HEK293 (cell line): Measurements from ENCODE around the gene ZNF616.

Source experiments
- CTCF ChIA-PET: fragments of 350-600 bp; formaldehyde crosslinking; extraction: SDS; loops from one replicate; lab custom pipeline; 2021; ENCODE audit warnings: antibody characterized with exemption; lab: Yijun Ruan, JAX
- POLR2A ChIA-PET: fragments of 300-600 bp; formaldehyde crosslinking; extraction: SDS; loops from one replicate; lab custom pipeline; 2020; ENCODE audit warnings: antibody characterized with exemption, inconsistent platforms; lab: Yijun Ruan, JAX
- H3K27ac ChIP-seq: fragments of 200-500 bp; sonication (Bioruptor generic); 2 replicates; pipeline ENCODE4 v1.5.1; 2014; ENCODE audit warnings: low read depth, low read length, control low read depth, inconsistent platforms; ENCODE audit errors: extremely low read depth
- H3K36me3 ChIP-seq, 2 experiments: fragments of 200-500 bp in 1 of 2; sonication (Bioruptor generic) in 1 of 2; 1 replicate in 1 of 2; 2 replicates in 1 of 2; pipeline ENCODE4 v1.5.1; 2014 to 2017; ENCODE audit warnings: inconsistent platforms in 2 of 2, low read length in 2 of 2; ENCODE audit not compliant: control insufficient read depth in 2 of 2, insufficient read depth in 1 of 2
- H3K4me1 ChIP-seq: fragments of 200-500 bp; sonication (Bioruptor generic); 2 replicates; pipeline ENCODE4 v1.5.1; 2014; ENCODE audit warnings: mild to moderate bottlenecking, low read length, inconsistent platforms; ENCODE audit not compliant: control insufficient read depth, insufficient read depth
- H3K4me3 ChIP-seq: 2 replicates; pipeline ENCODE4 v1.5.1; 2011; ENCODE audit warnings: low read depth, mild to moderate bottlenecking, control low read depth, low read length, moderate library complexity
- H3K9me3 ChIP-seq: fragments of 200-500 bp; sonication (Bioruptor generic); 2 replicates; pipeline ENCODE4 v1.5.1; 2014; ENCODE audit warnings: low read depth, low read length, inconsistent platforms; ENCODE audit not compliant: control insufficient read depth, insufficient read depth
- EGR2 ChIP-seq: fragments of 450-650 bp; formaldehyde crosslinking; IDR thresholded peaks from 2 replicates; pipeline ENCODE4 v1.5.1; 2016; ENCODE audit warnings: low read depth, missing biosample characterization, missing genetic modification characterization
- KLF1 ChIP-seq: fragments of 450-650 bp; formaldehyde crosslinking; IDR thresholded peaks from 2 replicates; pipeline ENCODE4 v1.5.1; 2016; ENCODE audit warnings: missing biosample characterization, missing genetic modification characterization
- KLF8 ChIP-seq: fragments of 450-650 bp; formaldehyde crosslinking; IDR thresholded peaks from 2 replicates; pipeline ENCODE4 v1.5.1; 2016; ENCODE audit warnings: missing biosample characterization, missing genetic modification characterization
- KLF9 ChIP-seq: fragments of 450-650 bp; formaldehyde crosslinking; IDR thresholded peaks from 2 replicates; pipeline ENCODE4 v1.5.1; 2016; ENCODE audit warnings: missing biosample characterization, missing genetic modification characterization, low read depth
- PRDM10 ChIP-seq: fragments of 450-650 bp; formaldehyde crosslinking; IDR thresholded peaks from 2 replicates; pipeline ENCODE4 v1.5.1; 2016; ENCODE audit warnings: missing biosample characterization, missing genetic modification characterization
- RBAK ChIP-seq: fragments of 450-650 bp; formaldehyde crosslinking; IDR thresholded peaks from 2 replicates; pipeline ENCODE4 v1.5.1; 2016; ENCODE audit warnings: missing biosample characterization, missing genetic modification characterization
- SP2 ChIP-seq: fragments of 450-650 bp; formaldehyde crosslinking; IDR thresholded peaks from 2 replicates; pipeline ENCODE4 v1.5.1; 2016; ENCODE audit warnings: missing biosample characterization, missing genetic modification characterization
- SP3 ChIP-seq: fragments of 450-650 bp; formaldehyde crosslinking; IDR thresholded peaks from 2 replicates; pipeline ENCODE4 v1.5.1; 2016; ENCODE audit warnings: missing biosample characterization, missing genetic modification characterization
- YY1 ChIP-seq: fragments of 450-650 bp; formaldehyde crosslinking; IDR thresholded peaks from 2 replicates; pipeline ENCODE4 v1.5.1; 2018; ENCODE audit warnings: missing biosample characterization, missing genetic modification characterization
- ZBTB17 ChIP-seq: fragments of 450-650 bp; formaldehyde crosslinking; IDR thresholded peaks from 2 replicates; pipeline ENCODE4 v1.5.1; 2016; ENCODE audit warnings: missing biosample characterization, missing genetic modification characterization
- ZBTB20 ChIP-seq: fragments of 450-650 bp; formaldehyde crosslinking; IDR thresholded peaks from 2 replicates; pipeline ENCODE4 v1.5.1; 2016; ENCODE audit warnings: missing biosample characterization, missing genetic modification characterization
- ZBTB26 ChIP-seq: fragments of 450-650 bp; formaldehyde crosslinking; optimal IDR thresholded peaks from 2 replicates; pipeline ENCODE3; 2016; ENCODE audit warnings: missing biosample characterization, mild to moderate bottlenecking, missing genetic modification characterization
- ZBTB8A ChIP-seq: fragments of 450-650 bp; formaldehyde crosslinking; IDR thresholded peaks from 2 replicates; pipeline ENCODE4 v1.5.1; 2016; ENCODE audit warnings: missing biosample characterization, missing genetic modification characterization
- ZNF121 ChIP-seq: fragments of 450-650 bp; formaldehyde crosslinking; IDR thresholded peaks from 2 replicates; pipeline ENCODE4 v1.5.1; 2016; ENCODE audit warnings: missing biosample characterization, missing genetic modification characterization
- ZNF274 ChIP-seq, 2 experiments: fragments of 200-500 bp in 1 of 2; fragments of 450-650 bp in 1 of 2; sonication (Bioruptor generic) in 1 of 2; formaldehyde crosslinking in 1 of 2; IDR thresholded peaks; 2 replicates each; pipeline versions ENCODE4 v1.5.1 to v1.6.1; 2014 to 2016; ENCODE audit warnings: borderline replicate concordance in 1 of 2, inconsistent platforms in 1 of 2, low read length in 1 of 2, missing biosample characterization in 1 of 2, missing genetic modification characterization in 1 of 2
- ZNF335 ChIP-seq: fragments of 450-650 bp; formaldehyde crosslinking; conservative IDR thresholded peaks from 2 replicates; pipeline ENCODE4 v1.5.1; 2016; ENCODE audit warnings: missing biosample characterization, missing genetic modification characterization
- ZNF341 ChIP-seq: fragments of 450-650 bp; formaldehyde crosslinking; IDR thresholded peaks from 2 replicates; pipeline ENCODE4; 2016; ENCODE audit warnings: low read depth, missing biosample characterization, missing genetic modification characterization
- ZNF366 ChIP-seq: fragments of 450-650 bp; formaldehyde crosslinking; conservative IDR thresholded peaks from 2 replicates; pipeline ENCODE4 v1.5.1; 2016; ENCODE audit warnings: missing biosample characterization, missing genetic modification characterization
- ZNF37A ChIP-seq: fragments of 450-650 bp; IDR thresholded peaks from 2 replicates; pipeline ENCODE4 v1.5.1; 2018; ENCODE audit warnings: missing biosample characterization, missing genetic modification characterization
- ZNF398 ChIP-seq: fragments of 450-650 bp; formaldehyde crosslinking; IDR thresholded peaks from 2 replicates; pipeline ENCODE4 v1.5.1; 2017; ENCODE audit warnings: missing biosample characterization, missing genetic modification characterization
- ZNF518A ChIP-seq: fragments of 450-650 bp; formaldehyde crosslinking; conservative IDR thresholded peaks from 2 replicates; pipeline ENCODE4 v1.5.1; 2016; ENCODE audit warnings: low read depth, missing biosample characterization, missing genetic modification characterization
- ZNF529 ChIP-seq: fragments of 450-650 bp; formaldehyde crosslinking; IDR thresholded peaks from 2 replicates; pipeline ENCODE4 v1.5.1; 2017; ENCODE audit warnings: missing genetic modification characterization, missing biosample characterization; ENCODE audit not compliant: insufficient replicate concordance
- ZNF707 ChIP-seq: fragments of 450-650 bp; formaldehyde crosslinking; IDR thresholded peaks from 2 replicates; pipeline ENCODE4 v1.5.1; 2016; ENCODE audit warnings: missing biosample characterization, missing genetic modification characterization
- ZSCAN16 ChIP-seq: fragments of 450-650 bp; formaldehyde crosslinking; IDR thresholded peaks from 2 replicates; pipeline ENCODE4 v1.5.1; 2016; ENCODE audit warnings: missing biosample characterization, missing genetic modification characterization

ZNF616 gene

GRCh38 chr19:52171321-52172169, 31.8 kb upstream of the ZNF616 start, which contains the start of gene ZNF836:
ZNF836 (minus strand) TSS chr19:52171621; CDS start chr19:52168072, 3,549 bp downstream.
- Histone ChIP-seq H3K4me1 (peaks cover 6% of the 10 kb centered on the region), H3K36me3 (peaks cover 21 to 24% of the 10 kb centered on the region in 2 experiments), H3K4me3 (peak within 1 kb of the TSS; percentile 81), H3K9me3 (no peaks in the 10 kb centered on the region), H3K27ac (peak within 1 kb of the TSS; percentile 34; the same call in 1 of the 2 replicates)
- ChIA-PET POLR2A (interaction anchor here (0.7 to 1.7 kb wide), 3 partner anchors 12 to 17 kb away, joined by 6 to 16 read pairs (median 9); partner anchors contain the start of gene PPP2R1A), CTCF (interaction anchor here (0.6 kb wide), 1 partner anchor 783 kb away, joined by 3 read pairs; no protein-coding TSS in a partner anchor)
- TF ChIP-seq KLF1: peak; percentile 86
- 0 out of 2 replicates have a peak, but pooled peaks have one; percentile 7 for TF ChIP-seq ZNF341
- peak; percentile 89 for TF ChIP-seq KLF9 (tag by site-specific recombination)
- TF ChIP-seq EGR2 (tag by site-specific recombination): peak; percentile 34; the same call in 1 of the 2 replicates
- no peak for TF ChIP-seq ZNF37A (tag by site-specific recombination)
- peak; percentile 84 for TF ChIP-seq SP3 (tag by site-specific recombination)
- 0 out of 2 replicates have a peak, but pooled peaks have one; percentile 23 for TF ChIP-seq ZNF366
- TF ChIP-seq YY1: no peak
- TF ChIP-seq ZNF707 (tag by site-specific recombination): no peak
- TF ChIP-seq ZNF518A (tag by site-specific recombination): peak; percentile 74
- TF ChIP-seq ZBTB20: peak; percentile 55; the same call in 1 of the 2 replicates
- 0 out of 2 replicates have a peak, but pooled peaks have one; percentile 26 for TF ChIP-seq ZNF121 (tag by site-specific recombination)
- TF ChIP-seq RBAK (tag by site-specific recombination): no peak
- TF ChIP-seq ZNF398 (tag by site-specific recombination): peak; percentile 42; the same call in 1 of the 2 replicates
- peak; percentile 76; the same call in 1 of the 2 replicates for TF ChIP-seq KLF8
- no peak for TF ChIP-seq ZBTB26 (tag by site-specific recombination)
- peak; percentile 55 for TF ChIP-seq PRDM10 (tag by site-specific recombination)
- TF ChIP-seq ZNF335: peak; percentile 93
- TF ChIP-seq ZBTB8A (tag by site-specific recombination): peak; percentile 31; the same call in 1 of the 2 replicates
- no peak for TF ChIP-seq ZSCAN16 (tag by site-specific recombination)
- TF ChIP-seq ZNF529: no peak
- TF ChIP-seq ZNF274 (IDR thresholded peaks at IDR 0.05; ENCODE audit: low read length): no peak
- TF ChIP-seq ZNF274 (tag by site-specific recombination; IDR thresholded peaks at IDR 0.05; ENCODE audit: borderline replicate concordance): no peak
- TF ChIP-seq SP2 (tag by site-specific recombination): peak; percentile 87
- TF ChIP-seq ZBTB17 (tag by site-specific recombination): peak; percentile 87
